ENCODE results near the gene GRP. TPM values are rescaled to one million over a fixed set of nuclear protein-coding genes. Genes with fewer than 3 reads are reported as not detected.

GRP gene
- total RNA-seq, 1 experiment from 2014 or later = not detected

GRCh38 chr18:59270689-59271257 is 50.8 kb downstream of the GRP start:
- Mint-ChIP-seq H3K36me3 (ENCODE audit: insufficient read depth in 1 of 3, low read depth in 3 of 3) (no peaks in the 10 kb centered on the region; a peak in 1 of 7 replicates), H3K4me1 (peaks cover 36 to 44% of the 10 kb centered on the region in 2 experiments), H3K4me3 (0 out of 5 replicates have a peak overlapping the region, but pooled peaks of 1 of the 2 experiments have one; percentile 0), H3K27ac (no peak overlapping the region), H3K27me3 (ENCODE audit: low read depth) (peaks cover 97% of the 10 kb centered on the region), H3K9me3 (peaks cover 0 to 5% of the 10 kb centered on the region in 2 experiments; a peak in 2 of 5 replicates)
- H2BK20ac ChIP-seq (ENCODE audit: low read depth, low read length, poor library complexity, severe bottlenecking) = no peak overlapping the region
- no peak overlapping the region for H2BK120ac ChIP-seq (ENCODE audit: low read depth, low read length, poor library complexity, severe bottlenecking)
- H4K20me1 ChIP-seq (ENCODE audit: control insufficient read depth, insufficient read depth, insufficient read length) = no peaks in the 10 kb centered on the region
- no peak overlapping the region for H3K23ac ChIP-seq (ENCODE audit: insufficient read length, low read depth, low read length)
- no peak overlapping the region for H2AK5ac ChIP-seq (ENCODE audit: insufficient read length, low read length)
- H2BK12ac ChIP-seq (ENCODE audit: insufficient read length, low read depth, low read length) = no peak overlapping the region
- H3K79me1 ChIP-seq (ENCODE audit: insufficient read depth, low read depth, low read length, poor library complexity, severe bottlenecking) = no peaks in the 10 kb centered on the region
- H3K27me3 ChIP-seq (ENCODE audit: insufficient read depth, low read length) = peaks cover 84% of the 10 kb centered on the region
- H3K9ac ChIP-seq (ENCODE audit: extremely low read depth, insufficient read length, low read length) = no peak overlapping the region
- no peak overlapping the region for H3K18ac ChIP-seq (ENCODE audit: insufficient read length, low read depth, low read length)
- no peak overlapping the region for H4K91ac ChIP-seq (ENCODE audit: insufficient read length, low read depth, low read length)
- no peak overlapping the region for H3K4me2 ChIP-seq (ENCODE audit: insufficient read depth, insufficient read length, low read length)
- H2BK15ac ChIP-seq (ENCODE audit: low read depth, low read length) = no peak overlapping the region
- no peak overlapping the region for H2AFZ ChIP-seq (ENCODE audit: low read length)
- no peak for TF ChIP-seq CTCF (conservative IDR thresholded peaks at IDR 0.05)
- no peak overlapping the region for H2BK5ac ChIP-seq (ENCODE audit: insufficient read length, low read length)
- H3K9me3 ChIP-seq (ENCODE audit: control insufficient read depth, low read depth, low read length) = no peaks in the 10 kb centered on the region
- no peaks in the 10 kb centered on the region for H3K79me2 ChIP-seq (ENCODE audit: insufficient read depth, low read length)
- 0 out of 2 replicates have a peak, but pooled peaks cover 2% of the 10 kb centered on the region for H3K4me1 ChIP-seq (ENCODE audit: insufficient read depth, low read length)
- no CpG with 5 or more reads among the region's 4 CpGs for WGBS (ENCODE audit: extremely low coverage, insufficient read length, low lambda C conversion rate)
- H4K5ac ChIP-seq (ENCODE audit: insufficient read length, low read depth, low read length) = no peak overlapping the region
- H3K23me2 ChIP-seq (ENCODE audit: insufficient read length, low read depth, low read length, poor library complexity, severe bottlenecking) = peaks cover 18% of the 10 kb centered on the region
- no peak for DNase-seq
- H3K14ac ChIP-seq (ENCODE audit: insufficient read depth, low read length) = no peak overlapping the region
- H3K27ac ChIP-seq (ENCODE audit: insufficient read length, low read depth, low read length) = no peak overlapping the region
- no peak overlapping the region for H3T11ph ChIP-seq (ENCODE audit: low read length)
- no peak overlapping the region for H3K56ac ChIP-seq (ENCODE audit: insufficient read length, low read depth, low read length)
- H3K4ac ChIP-seq (ENCODE audit: low read depth, low read length) = no peak overlapping the region
- H4K8ac ChIP-seq (replicated peaks; ENCODE audit: insufficient read length, low read depth, low read length) = no peak overlapping the region

All from H9 (cell line).